ENCODE results near the gene LHFPL5. TPM values are rescaled to one million over a fixed set of nuclear protein-coding genes. Genes with fewer than 3 reads are reported as not detected.

Gene LHFPL5
- total and polyA plus RNA-seq, 2 donors (not counting 1 experiment from before 2014, with no cell fraction given): not detected

DNA sequence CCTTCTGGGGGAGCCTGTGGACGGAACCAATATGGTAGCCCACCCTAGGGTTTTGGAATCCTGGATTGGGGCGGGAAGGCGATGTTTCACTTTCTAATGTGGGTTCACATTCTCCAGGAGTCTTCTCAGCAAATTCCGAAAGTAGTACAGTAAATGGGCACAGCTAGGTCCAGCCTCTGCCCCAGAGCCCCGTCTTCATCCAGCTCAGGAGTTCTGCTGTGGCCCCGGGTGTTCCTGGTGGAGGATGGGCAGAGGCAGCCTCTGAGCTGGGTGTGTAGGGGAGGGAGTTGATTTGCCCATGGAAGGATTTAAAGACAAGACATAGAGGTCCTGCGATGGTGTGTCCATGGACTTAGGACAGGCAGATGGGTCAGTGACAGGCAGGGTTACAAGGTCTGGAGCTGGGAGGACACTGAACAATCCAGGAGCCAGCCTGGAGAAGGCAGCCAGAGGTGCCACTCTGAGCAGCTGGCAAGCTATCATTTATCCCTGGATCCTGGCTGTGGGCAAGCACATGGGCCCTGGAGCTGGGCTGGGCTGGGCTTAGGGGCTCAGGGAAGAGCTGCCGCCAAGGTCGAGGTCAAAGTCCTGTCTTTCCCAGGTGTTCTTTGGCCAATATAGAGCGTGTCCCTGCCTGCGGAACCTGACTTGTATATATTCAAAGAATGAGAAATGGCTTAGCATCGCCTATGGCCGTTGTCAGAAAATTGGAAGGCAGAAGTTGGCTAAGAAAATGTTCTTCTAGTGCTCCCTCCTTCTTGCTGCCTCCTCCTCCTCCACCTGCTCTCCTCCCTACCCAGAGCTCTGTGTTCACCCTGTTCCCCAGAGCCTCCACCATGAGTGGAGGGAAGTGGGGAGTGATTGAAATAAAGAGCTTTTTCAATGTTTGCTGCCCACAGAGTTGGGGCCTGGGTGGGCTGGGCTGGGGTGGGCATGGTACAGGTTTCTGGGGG lies 17.6 kb upstream of the LHFPL5 start:
- ChIA-PET CTCF (no interaction called here), POLR2A (interaction anchor here (0.6 kb wide), 1 partner anchor 179 kb away, joined by 3 read pairs; no protein-coding TSS in a partner anchor)
- H3K9ac ChIP-seq (ENCODE audit: low read length): no peak overlapping the region
- WGBS (ENCODE audit: insufficient coverage): 88% methylated on average over 11 of the region's 13 CpGs
- no peak overlapping the region for H3K27ac ChIP-seq (ENCODE audit: low read length in 2 of 2)
- no peaks in the 10 kb centered on the region for H4K20me1 ChIP-seq (ENCODE audit: control insufficient read depth, insufficient read depth, low read length, poor library complexity, severe bottlenecking)
- intact Hi-C loops (cut with micrococcal nuclease): no loop called here
- Mint-ChIP-seq H3K27ac (no peak overlapping the region), H3K4me1 (no peaks in the 10 kb centered on the region), H3K9me3 (ENCODE audit: insufficient read depth) (no peaks in the 10 kb centered on the region), H3K27me3 (peaks cover 53% of the 10 kb centered on the region), H3K4me3 (no peak overlapping the region)
- H3K79me2 ChIP-seq (ENCODE audit: control insufficient read depth, insufficient read depth, low read length): no peaks in the 10 kb centered on the region
- H2AFZ ChIP-seq (ENCODE audit: insufficient read depth, low read depth, low read length, poor library complexity, severe bottlenecking): no peak overlapping the region
- no peak overlapping the region for H3K4me2 ChIP-seq (replicated peaks; ENCODE audit: low read depth, low read length, poor library complexity, severe bottlenecking)
- H3K9me3 ChIP-seq (ENCODE audit: control extremely low read depth in 1 of 3, control insufficient read depth in 2 of 3, insufficient read depth in 1 of 3, low read length in 2 of 3): peaks cover 0 to 12% (median 0%) of the 10 kb centered on the region in 3 donors
- no peaks in the 10 kb centered on the region for H3K36me3 ChIP-seq (replicated peaks in 1 of 2; ENCODE audit: control extremely low read depth in 1 of 2, control insufficient read depth in 1 of 2, extremely low read depth in 1 of 2, insufficient read depth in 2 of 2, low read length in 1 of 2)
- H3K4me1 ChIP-seq (ENCODE audit: control insufficient read depth in 2 of 2, insufficient read depth in 2 of 2, low read length in 2 of 2): peaks cover 0 to 4% of the 10 kb centered on the region in 2 donors
- H3K27me3 ChIP-seq (replicated peaks in 1 of 4; ENCODE audit: control extremely low read depth in 1 of 4, control insufficient read depth in 3 of 4, insufficient read depth in 4 of 4, low read length in 3 of 4): peaks cover 0 to 22% (median 14%) of the 10 kb centered on the region in 4 experiments
- TF ChIP-seq CTCF (IDR thresholded peaks at IDR 0.05) (no peak), EZH2 (IDR thresholded peaks at IDR 0.05; ENCODE audit: borderline replicate concordance, insufficient read depth, low read depth, low read length, poor library complexity, severe bottlenecking) (no peak)
- no peak overlapping the region for H3K4me3 ChIP-seq (ENCODE audit: control extremely low read depth in 1 of 5, extremely low read depth in 1 of 5, insufficient read depth in 1 of 5, low read depth in 2 of 5, low read length in 4 of 5)
- no peak for DNase-seq
- no peak for ATAC-seq (ENCODE audit: low read depth)

All from B cell (primary cell).